Measurements from ENCODE around the gene MACROD1.
A peak's percentile ranks its signal among the peaks of the same experiment; 100 is the strongest.

The MACROD1 gene

DNA sequence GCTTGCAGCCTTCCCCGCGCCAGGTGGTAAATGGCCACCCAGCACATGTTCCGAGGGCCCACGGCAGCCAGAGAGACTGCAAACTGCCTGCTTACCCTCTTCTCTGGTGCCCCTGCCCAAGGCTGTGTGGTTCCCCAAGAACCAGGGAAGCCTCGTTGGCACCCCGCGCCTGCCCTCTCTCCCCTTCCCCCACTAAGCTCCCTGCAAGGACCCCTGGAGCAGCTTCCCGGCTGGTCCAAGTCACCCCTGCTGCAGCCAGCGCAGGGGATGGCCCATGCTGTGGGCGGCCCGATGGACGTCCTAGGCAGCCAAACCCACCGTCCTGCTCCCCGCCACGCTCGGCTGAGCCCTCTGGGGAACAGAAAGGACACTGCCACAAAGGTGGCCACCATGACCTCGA is 30.2 kb downstream of the MACROD1 start:
- TF ChIP-seq, protein P1, sequence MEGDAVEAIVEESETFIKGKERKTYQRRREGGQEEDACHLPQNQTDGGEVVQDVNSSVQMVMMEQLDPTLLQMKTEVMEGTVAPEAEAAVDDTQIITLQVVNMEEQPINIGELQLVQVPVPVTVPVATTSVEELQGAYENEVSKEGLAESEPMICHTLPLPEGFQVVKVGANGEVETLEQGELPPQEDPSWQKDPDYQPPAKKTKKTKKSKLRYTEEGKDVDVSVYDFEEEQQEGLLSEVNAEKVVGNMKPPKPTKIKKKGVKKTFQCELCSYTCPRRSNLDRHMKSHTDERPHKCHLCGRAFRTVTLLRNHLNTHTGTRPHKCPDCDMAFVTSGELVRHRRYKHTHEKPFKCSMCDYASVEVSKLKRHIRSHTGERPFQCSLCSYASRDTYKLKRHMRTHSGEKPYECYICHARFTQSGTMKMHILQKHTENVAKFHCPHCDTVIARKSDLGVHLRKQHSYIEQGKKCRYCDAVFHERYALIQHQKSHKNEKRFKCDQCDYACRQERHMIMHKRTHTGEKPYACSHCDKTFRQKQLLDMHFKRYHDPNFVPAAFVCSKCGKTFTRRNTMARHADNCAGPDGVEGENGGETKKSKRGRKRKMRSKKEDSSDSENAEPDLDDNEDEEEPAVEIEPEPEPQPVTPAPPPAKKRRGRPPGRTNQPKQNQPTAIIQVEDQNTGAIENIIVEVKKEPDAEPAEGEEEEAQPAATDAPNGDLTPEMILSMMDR (IDR thresholded peaks at IDR 0.05; ENCODE audit: poor library complexity, severe bottlenecking) = no peak
- Histone ChIP-seq H3K4me3 (ENCODE audit: severe bottlenecking) (no peak overlapping the region), H3K4me1 (ENCODE audit: insufficient read depth, poor library complexity, severe bottlenecking) (no peaks in the 10 kb centered on the region), H3K27ac (ENCODE audit: poor library complexity, severe bottlenecking) (no peak overlapping the region), H3K27me3 (ENCODE audit: insufficient read depth, poor library complexity, severe bottlenecking) (no peaks in the 10 kb centered on the region), H3K9me3 (ENCODE audit: severe bottlenecking) (no peaks in the 10 kb centered on the region), H3K36me3 (ENCODE audit: low read depth) (no peaks in the 10 kb centered on the region)
- ATAC-seq (ENCODE audit: low read depth) (no peak), DNase-seq (ENCODE audit: low spot score) (peak; percentile 37)

DNA sequence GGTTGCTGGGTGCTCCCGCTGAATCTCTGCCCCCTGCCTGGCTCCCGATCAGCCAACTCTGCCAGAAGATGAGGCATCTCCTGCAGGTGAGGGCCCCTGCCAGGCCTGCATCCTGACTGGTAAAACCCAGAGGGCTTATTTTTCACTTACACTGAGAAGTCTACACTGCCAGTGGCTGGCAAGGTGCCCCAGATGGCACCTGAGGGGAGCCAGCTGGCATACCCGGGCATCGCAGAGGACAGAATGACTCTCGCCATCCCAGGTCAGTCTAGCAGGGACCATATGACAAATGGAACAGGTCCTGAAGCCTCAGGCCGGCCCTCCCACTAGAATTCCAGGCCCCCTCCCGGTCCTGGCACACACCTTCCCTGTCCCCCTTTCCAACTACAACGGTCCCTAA is 30.9 kb downstream of the MACROD1 start:
- H3K9me3 ChIP-seq (ENCODE audit: severe bottlenecking) = no peaks in the 10 kb centered on the region
- H3K4me3 ChIP-seq (ENCODE audit: severe bottlenecking) = no peak overlapping the region
- no peaks in the 10 kb centered on the region for H3K4me1 ChIP-seq (ENCODE audit: insufficient read depth, poor library complexity, severe bottlenecking)
- TF ChIP-seq, protein P1 (IDR thresholded peaks at IDR 0.05; ENCODE audit: poor library complexity, severe bottlenecking) = no peak
- no peaks in the 10 kb centered on the region for H3K27me3 ChIP-seq (ENCODE audit: insufficient read depth, poor library complexity, severe bottlenecking)
- DNase-seq (ENCODE audit: low spot score) = no peak
- no peak overlapping the region for H3K27ac ChIP-seq (ENCODE audit: poor library complexity, severe bottlenecking)
- no peaks in the 10 kb centered on the region for H3K36me3 ChIP-seq (ENCODE audit: low read depth)
- no peak for ATAC-seq (ENCODE audit: low read depth)

DNA sequence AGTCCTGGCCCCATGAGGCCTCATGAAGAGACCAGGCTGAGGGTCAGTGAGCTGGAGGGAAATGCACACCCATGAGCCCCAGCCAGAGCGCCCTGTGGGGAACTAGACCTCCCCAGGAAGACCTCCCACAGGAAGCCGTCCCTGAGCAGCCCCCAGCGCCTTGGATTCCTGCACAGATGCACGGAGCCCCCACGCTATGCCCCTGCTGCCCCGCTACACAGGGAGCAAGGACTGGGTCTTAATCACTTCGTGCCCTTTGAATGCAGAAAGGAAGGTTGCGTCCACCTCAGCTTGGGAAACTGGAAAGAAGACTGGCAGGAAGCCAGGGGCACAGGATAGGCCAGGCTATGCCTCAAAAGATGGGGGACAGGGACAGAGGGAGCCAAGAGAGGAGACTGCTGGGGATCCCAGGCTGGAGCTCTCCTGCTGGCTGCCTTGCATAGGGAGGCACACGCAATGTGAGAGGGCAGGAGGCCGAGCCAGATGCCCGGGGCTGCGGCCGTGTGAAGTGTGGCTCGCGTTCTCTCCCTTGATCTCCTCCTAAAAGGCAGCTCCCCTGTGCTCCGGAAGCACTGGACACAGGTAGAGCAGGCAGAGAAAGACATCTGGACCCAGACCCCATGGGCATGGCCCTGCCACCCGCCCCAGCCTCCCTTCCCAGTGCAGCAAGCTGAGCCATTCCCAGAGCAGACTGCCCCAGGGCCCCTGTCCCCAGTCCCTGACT is 32.8 kb downstream of the MACROD1 start:
- ATAC-seq (ENCODE audit: low read depth) (no peak), DNase-seq (ENCODE audit: low spot score) (no peak)
- Histone ChIP-seq H3K9me3 (ENCODE audit: severe bottlenecking) (no peaks in the 10 kb centered on the region), H3K4me3 (ENCODE audit: severe bottlenecking) (no peak overlapping the region), H3K4me1 (ENCODE audit: insufficient read depth, poor library complexity, severe bottlenecking) (no peaks in the 10 kb centered on the region), H3K27me3 (ENCODE audit: insufficient read depth, poor library complexity, severe bottlenecking) (no peaks in the 10 kb centered on the region), H3K36me3 (ENCODE audit: low read depth) (no peaks in the 10 kb centered on the region), H3K27ac (ENCODE audit: poor library complexity, severe bottlenecking) (no peak overlapping the region)
- TF ChIP-seq, protein P1 (IDR thresholded peaks at IDR 0.05; ENCODE audit: poor library complexity, severe bottlenecking) = no peak

DNA sequence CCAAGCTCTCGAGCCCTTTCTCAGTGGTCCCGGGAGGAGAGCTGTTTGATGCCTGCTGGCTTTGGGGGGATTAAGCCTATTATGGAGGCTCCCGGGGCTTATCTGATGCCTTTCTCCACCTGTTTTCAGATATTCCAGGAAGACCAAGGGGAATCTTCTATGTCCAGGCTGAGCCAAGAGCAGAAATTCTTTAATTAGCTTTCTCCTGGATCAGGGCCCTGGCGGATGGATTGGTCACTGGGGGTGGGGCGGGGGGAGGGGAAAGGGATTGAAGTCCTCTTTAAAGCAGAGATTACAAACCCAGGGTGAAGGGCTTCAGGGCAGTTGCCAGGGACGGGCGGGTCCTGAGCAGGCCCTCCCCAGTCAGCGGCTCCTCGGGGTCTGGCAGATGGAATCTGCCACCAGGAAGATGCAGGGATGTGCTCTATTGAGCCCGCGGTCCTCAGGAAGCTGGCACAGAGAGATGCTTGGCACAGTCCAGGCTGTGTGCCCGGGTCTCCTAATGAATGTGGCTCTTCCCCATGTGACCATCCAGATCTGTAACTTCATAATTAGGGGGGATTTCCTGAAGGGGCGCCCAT is 33.6 kb downstream of the MACROD1 start:
- DNase-seq (ENCODE audit: low spot score) (no peak), ATAC-seq (ENCODE audit: low read depth) (no peak)
- H3K4me1 ChIP-seq (ENCODE audit: insufficient read depth, poor library complexity, severe bottlenecking) = no peaks in the 10 kb centered on the region
- H3K27ac ChIP-seq (ENCODE audit: poor library complexity, severe bottlenecking) = no peak overlapping the region
- no peak overlapping the region for H3K4me3 ChIP-seq (ENCODE audit: severe bottlenecking)
- no peaks in the 10 kb centered on the region for H3K9me3 ChIP-seq (ENCODE audit: severe bottlenecking)
- no peaks in the 10 kb centered on the region for H3K27me3 ChIP-seq (ENCODE audit: insufficient read depth, poor library complexity, severe bottlenecking)
- H3K36me3 ChIP-seq (ENCODE audit: low read depth) = no peaks in the 10 kb centered on the region
- TF ChIP-seq, protein P1 (IDR thresholded peaks at IDR 0.05; ENCODE audit: poor library complexity, severe bottlenecking) = no peak

DNA sequence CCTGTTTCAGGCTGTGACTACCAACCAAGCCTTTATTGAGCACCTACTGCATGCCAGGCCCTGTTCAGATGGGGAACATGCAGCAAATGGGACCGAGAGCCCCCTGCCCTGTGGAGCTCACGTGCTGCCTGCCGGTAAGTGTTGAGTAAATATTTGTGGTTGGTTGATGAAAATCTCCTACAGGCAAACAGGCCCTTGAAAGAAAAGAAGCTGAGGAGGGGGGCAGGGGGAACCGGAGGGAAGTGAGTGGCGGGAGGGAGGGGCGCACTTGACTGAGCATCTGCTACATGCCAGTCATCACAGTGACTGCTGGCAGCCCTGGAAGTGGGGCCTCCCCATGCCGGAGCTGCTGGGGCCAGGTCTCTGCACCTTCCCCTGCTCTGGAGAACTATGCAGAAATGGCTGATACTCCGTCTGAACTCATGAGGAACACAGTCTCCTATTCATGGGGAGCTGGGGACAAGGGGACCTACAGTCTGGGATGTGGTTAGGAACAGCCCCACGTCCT is 34.2 kb downstream of the MACROD1 start:
- Histone ChIP-seq H3K27me3 (ENCODE audit: insufficient read depth, poor library complexity, severe bottlenecking) (no peaks in the 10 kb centered on the region), H3K27ac (ENCODE audit: poor library complexity, severe bottlenecking) (no peak overlapping the region), H3K4me3 (ENCODE audit: severe bottlenecking) (no peak overlapping the region), H3K9me3 (ENCODE audit: severe bottlenecking) (no peaks in the 10 kb centered on the region), H3K4me1 (ENCODE audit: insufficient read depth, poor library complexity, severe bottlenecking) (no peaks in the 10 kb centered on the region), H3K36me3 (ENCODE audit: low read depth) (no peaks in the 10 kb centered on the region)
- DNase-seq (ENCODE audit: low spot score) = no peak
- TF ChIP-seq, protein P1 (IDR thresholded peaks at IDR 0.05; ENCODE audit: poor library complexity, severe bottlenecking) = no peak
- no peak for ATAC-seq (ENCODE audit: low read depth)
